ENCODE measurements around the gene DENND11.

Gene DENND11

GRCh38 chr7:141679014-141679413 is 23.0 kb downstream of the DENND11 start:
- DNase-seq (ENCODE audit: low read depth): no peak

GRCh38 chr7:141676618-141677017 is 25.3 kb downstream of the DENND11 start:
- no peak for DNase-seq (ENCODE audit: low read depth)

DNA sequence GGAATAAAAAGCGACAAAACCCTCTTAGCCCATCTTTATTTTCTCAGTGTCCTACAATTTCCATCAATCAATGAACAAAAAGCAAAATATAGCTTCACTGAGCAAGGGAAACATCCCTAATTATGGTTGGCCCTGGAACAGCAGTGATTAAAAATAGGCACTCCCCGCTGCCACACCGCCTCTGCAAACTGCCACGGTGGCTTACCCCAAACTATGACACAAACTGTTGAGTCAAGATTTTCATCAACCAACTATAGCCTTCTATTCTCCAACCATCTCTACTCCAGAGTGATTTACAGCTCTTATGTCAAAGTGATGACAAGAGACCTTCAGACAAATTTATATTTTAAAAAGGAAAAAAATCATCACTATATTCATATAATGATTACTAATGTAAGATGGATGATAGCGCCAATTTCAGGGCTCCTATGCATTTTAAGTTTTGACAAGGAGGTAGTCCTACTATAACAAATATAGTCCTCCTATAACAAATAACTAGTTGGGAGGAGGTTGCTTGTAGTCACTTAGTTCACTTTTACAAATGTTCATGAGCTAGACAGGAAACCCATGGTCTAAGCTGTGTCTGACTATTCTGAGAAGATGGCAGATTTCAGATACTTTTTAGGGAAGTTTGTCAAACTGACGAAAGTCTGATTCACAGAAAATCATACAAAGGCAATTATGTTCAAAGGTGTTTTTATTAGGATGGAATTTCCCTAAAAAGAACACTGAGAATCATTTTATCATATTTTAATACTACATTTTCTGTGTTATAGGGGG is 26.3 kb downstream of the DENND11 start:
- DNase-seq (ENCODE audit: low read depth): no peak

DNA sequence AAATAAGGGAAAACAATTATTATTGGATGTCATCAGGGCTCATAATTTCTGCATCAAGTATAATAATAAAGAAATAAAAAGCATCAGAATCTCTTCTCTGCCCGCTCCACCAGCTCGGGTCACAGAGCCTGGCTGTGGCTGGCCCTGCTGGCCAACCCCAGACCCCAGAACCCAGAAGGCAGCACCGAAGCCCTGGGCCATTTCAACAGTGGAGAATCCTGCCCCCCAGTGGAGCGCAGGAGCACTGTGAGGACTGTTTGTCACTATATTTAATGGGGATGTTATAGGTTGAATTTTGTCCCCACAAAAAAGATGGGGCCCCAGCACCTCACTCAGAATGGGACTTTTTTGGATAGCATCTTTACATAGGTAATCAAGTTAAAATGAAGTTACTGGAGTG is 27.3 kb downstream of the DENND11 start:
- DNase-seq (ENCODE audit: low read depth): no peak

GRCh38 chr7:141674171-141674671 is 27.7 kb downstream of the DENND11 start:
- no peak for DNase-seq (ENCODE audit: low read depth)

DNA sequence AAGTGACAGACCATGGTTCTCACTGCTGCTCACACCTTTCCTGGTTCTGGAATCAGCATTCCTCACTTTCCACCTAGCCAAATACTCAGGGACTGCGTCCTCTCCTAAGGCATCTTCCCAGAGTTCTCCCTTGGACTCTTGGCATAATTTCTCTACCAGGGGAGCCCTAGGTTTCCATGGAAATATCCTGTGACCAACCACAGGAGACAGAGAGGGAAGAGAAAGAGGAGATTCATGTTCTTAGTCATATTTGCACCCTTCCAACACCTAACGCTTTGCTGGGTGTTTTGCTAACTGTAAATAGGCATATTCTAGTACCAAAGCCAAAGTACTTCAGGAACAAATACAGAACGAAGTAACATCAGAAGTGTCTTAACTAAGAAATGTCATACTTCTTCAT is 28.6 kb downstream of the DENND11 start:
- DNase-seq (ENCODE audit: low read depth): no peak

- DNase-seq (ENCODE audit: low read depth): no peak
Observed at GRCh38 chr7:141671705-141672496, 30.1 kb downstream of the DENND11 start.

GRCh38 chr7:141668853-141669252 is 33.1 kb downstream of the DENND11 start:
- DNase-seq (ENCODE audit: low read depth): no peak

DNA sequence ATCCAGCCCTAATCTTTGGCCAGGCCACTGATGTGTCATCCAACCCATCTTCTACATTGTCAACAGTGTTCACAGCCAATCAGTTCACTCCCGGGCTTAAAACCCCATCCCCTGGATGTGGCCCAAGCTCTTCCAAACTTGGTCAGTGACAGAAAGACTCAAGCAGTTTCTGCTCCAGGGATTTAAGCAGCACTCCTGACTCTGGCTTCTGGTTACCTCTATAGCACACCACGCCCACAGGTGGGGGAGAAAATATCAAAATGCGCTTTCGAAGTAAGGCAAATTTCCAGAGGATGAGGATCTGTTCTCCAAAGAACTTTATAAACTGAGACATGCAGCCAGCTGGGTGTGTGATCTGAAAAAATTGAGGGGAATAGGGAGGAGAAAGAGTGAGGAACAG is 35.9 kb downstream of the DENND11 start:
- DNase-seq (ENCODE audit: low read depth): no peak

GRCh38 chr7:141665208-141666035 is 36.5 kb downstream of the DENND11 start:
- DNase-seq (ENCODE audit: low read depth): no peak

- no peak for DNase-seq (ENCODE audit: low read depth)
Observed at GRCh38 chr7:141664450-141664849, 37.5 kb downstream of the DENND11 start.

GRCh38 chr7:141663081-141663849 is 38.7 kb downstream of the DENND11 start:
- DNase-seq (ENCODE audit: low read depth): no peak

- no peak for DNase-seq (ENCODE audit: low read depth)
Observed at GRCh38 chr7:141660259-141660658, 41.7 kb downstream of the DENND11 start.

- no peak for DNase-seq (ENCODE audit: low read depth)
Observed at GRCh38 chr7:141659501-141659900, 42.5 kb downstream of the DENND11 start.

GRCh38 chr7:141654551-141654950 is 47.4 kb downstream of the DENND11 start:
- DNase-seq (ENCODE audit: low read depth): peak; percentile 23

- DNase-seq (ENCODE audit: low read depth): no peak
Observed at GRCh38 chr7:141652691-141653090, 49.3 kb downstream of the DENND11 start.
